NCI-H526 treated with DMSO at 0.1 percent for 48 hours (cell line): Measurements from ENCODE around the gene ZNF502.
"Not testable (repeated sequence)": the region's sequence is repeated elsewhere in the genome, so short reads cannot be mapped to it uniquely, and the experiment has no call there.

ENCODE experiments used
- DNase-seq: peaks from one replicate; lab custom pipeline; 2025; lab: John Stamatoyannopoulos, UW

The ZNF502 gene

GRCh38 chr3:44712455-44713075 is at the start of gene ZNF502:
ZNF502 (plus strand) TSS chr3:44712660; CDS start chr3:44720262, 7,602 bp downstream.
- peak; percentile 71 for DNase-seq

GRCh38 chr3:44665173-44665572 is 47.3 kb upstream of the ZNF502 start:
- no peak for DNase-seq

GRCh38 chr3:44666346-44666745 is 46.1 kb upstream of the ZNF502 start:
- DNase-seq = no peak

- no peak for DNase-seq
Measured at GRCh38 chr3:44669760-44670159, 42.7 kb upstream of the ZNF502 start.

GRCh38 chr3:44673466-44673865 is 39.0 kb upstream of the ZNF502 start:
- DNase-seq = not testable (repeated sequence)

- no peak for DNase-seq
Measured at GRCh38 chr3:44674211-44674610, 38.2 kb upstream of the ZNF502 start.

- DNase-seq = no peak
Measured at GRCh38 chr3:44678480-44679116, 33.9 kb upstream of the ZNF502 start.

GRCh38 chr3:44680921-44681455 is 31.5 kb upstream of the ZNF502 start:
- DNase-seq = no peak

GRCh38 chr3:44682182-44682896 is 30.1 kb upstream of the ZNF502 start:
- DNase-seq = no peak

- peak; percentile 70 for DNase-seq
Measured at GRCh38 chr3:44685128-44685800, 27.2 kb upstream of the ZNF502 start.

GRCh38 chr3:44687898-44688297 is 24.6 kb upstream of the ZNF502 start:
- DNase-seq = no peak

GRCh38 chr3:44721231-44722102 is 9.0 kb downstream of the ZNF502 start:
- no peak for DNase-seq

- no peak for DNase-seq
Measured at GRCh38 chr3:44722103-44722401, 9.6 kb downstream of the ZNF502 start.

- DNase-seq = peak; percentile 79
Measured at GRCh38 chr3:44729384-44729910, 17.0 kb downstream of the ZNF502 start, which contains the start of gene ZNF501. ZNF501 (plus strand) TSS chr3:44729635; CDS start chr3:44734422, 4,787 bp downstream.

GRCh38 chr3:44734646-44735168 is 22.2 kb downstream of the ZNF502 start:
- DNase-seq = no peak

- no peak for DNase-seq
Measured at GRCh38 chr3:44761101-44761423, 48.6 kb downstream of the ZNF502 start.

- DNase-seq = peak; percentile 91
Measured at GRCh38 chr3:44761424-44762169, 49.1 kb downstream of the ZNF502 start, which contains the start of the genes KIAA1143 and KIF15. KIAA1143 (minus strand) TSS chr3:44761619; CDS start chr3:44761602, 17 bp downstream. KIF15 (plus strand) TSS chr3:44761794; CDS start chr3:44761866, 72 bp downstream.

GRCh38 chr3:44762170-44762677 is 49.8 kb downstream of the ZNF502 start:
- no peak for DNase-seq

GRCh38 chr3:44762690-44763089 is 50.2 kb downstream of the ZNF502 start:
- DNase-seq = no peak

- no peak for DNase-seq
Measured at GRCh38 chr3:44764248-44764647, 51.8 kb downstream of the ZNF502 start.
